ENCODE measurements around the gene ARFGEF3. TPM values are rescaled to one million over a fixed set of nuclear protein-coding genes. Genes with fewer than 3 reads are reported as not detected.

ARFGEF3 gene
- total RNA-seq, 1 donor from 2014 or later: 1.9 TPM

GRCh38 chr6:138215093-138215782 lies 53.5 kb downstream of the ARFGEF3 start:
- H3K36me3 ChIP-seq (ENCODE audit: insufficient read depth, low read length): no peaks in the 10 kb centered on the region
- no peak overlapping the region for H3K9ac ChIP-seq (ENCODE audit: low read length)
- H3K4me2 ChIP-seq (ENCODE audit: low read length): no peak overlapping the region
- no peaks in the 10 kb centered on the region for H3K27me3 ChIP-seq (ENCODE audit: insufficient read depth, low read length)
- H3K9me3 ChIP-seq (ENCODE audit: insufficient read depth, low read depth, low read length): no peaks in the 10 kb centered on the region
- Mint-ChIP-seq H3K27ac (ENCODE audit: unreplicated experiment) (no peak overlapping the region), H3K9me3 (ENCODE audit: unreplicated experiment) (no peaks in the 10 kb centered on the region), H3K27me3 (ENCODE audit: low read depth, unreplicated experiment) (no peaks in the 10 kb centered on the region), H3K4me3 (ENCODE audit: unreplicated experiment) (no peak overlapping the region), H3K4me1 (ENCODE audit: low read depth, unreplicated experiment) (no peaks in the 10 kb centered on the region), H3K36me3 (ENCODE audit: low read depth, unreplicated experiment) (no peaks in the 10 kb centered on the region)
- TF ChIP-seq CTCF (IDR thresholded peaks at IDR 0.05; ENCODE audit: insufficient read depth, low read depth, low read length) (no peak), EZH2 (IDR thresholded peaks at IDR 0.05; ENCODE audit: insufficient read depth, low read length) (no peak)
- no peak overlapping the region for H3K4me3 ChIP-seq (ENCODE audit: insufficient read depth, low read depth, low read length)
- H4K20me1 ChIP-seq (ENCODE audit: insufficient read depth, low read length): no peaks in the 10 kb centered on the region
- no peak overlapping the region for H2AFZ ChIP-seq (ENCODE audit: low read depth, low read length)
- H3K27ac ChIP-seq (ENCODE audit: low read depth, low read length): no peak overlapping the region
- no peak for DNase-seq (ENCODE audit: low read depth)
- no peak for FAIRE-seq
- H3K79me2 ChIP-seq (ENCODE audit: insufficient read depth, low read length): no peaks in the 10 kb centered on the region
- H3K4me1 ChIP-seq (ENCODE audit: insufficient read depth, low read length): no peaks in the 10 kb centered on the region

- Histone ChIP-seq H3K27ac (ENCODE audit: low read depth, low read length) (no peak within 1 kb of the TSS), H3K9ac (ENCODE audit: low read length) (no peak within 1 kb of the TSS), H3K4me2 (ENCODE audit: low read length) (no peak within 1 kb of the TSS), H3K36me3 (ENCODE audit: insufficient read depth, low read length) (no peaks in the 10 kb centered on the region), H3K4me1 (ENCODE audit: insufficient read depth, low read length) (no peaks in the 10 kb centered on the region), H3K79me2 (ENCODE audit: insufficient read depth, low read length) (no peaks in the 10 kb centered on the region), H2AFZ (ENCODE audit: low read depth, low read length) (no peak within 1 kb of the TSS), H3K9me3 (ENCODE audit: insufficient read depth, low read depth, low read length) (no peaks in the 10 kb centered on the region), H3K27me3 (ENCODE audit: insufficient read depth, low read length) (no peaks in the 10 kb centered on the region), H4K20me1 (ENCODE audit: insufficient read depth, low read length) (no peaks in the 10 kb centered on the region), H3K4me3 (ENCODE audit: insufficient read depth, low read depth, low read length) (no peak within 1 kb of the TSS)
- no peaks in the 10 kb centered on the region for H3K27me3 Mint-ChIP-seq (ENCODE audit: low read depth, unreplicated experiment)
- H3K27ac Mint-ChIP-seq (ENCODE audit: unreplicated experiment): no peak within 1 kb of the TSS
- no peak for TF ChIP-seq CTCF (IDR thresholded peaks at IDR 0.05; ENCODE audit: insufficient read depth, low read depth, low read length)
- TF ChIP-seq EZH2 (IDR thresholded peaks at IDR 0.05; ENCODE audit: insufficient read depth, low read length): no peak
- H3K4me1 Mint-ChIP-seq (ENCODE audit: low read depth, unreplicated experiment): no peaks in the 10 kb centered on the region
- no peak within 1 kb of the TSS for H3K4me3 Mint-ChIP-seq (ENCODE audit: unreplicated experiment)
- DNase-seq (ENCODE audit: low read depth) (no peak), FAIRE-seq (no peak)
- no peaks in the 10 kb centered on the region for H3K36me3 Mint-ChIP-seq (ENCODE audit: low read depth, unreplicated experiment)
- H3K9me3 Mint-ChIP-seq (ENCODE audit: unreplicated experiment): no peaks in the 10 kb centered on the region
These were observed 56.7 kb downstream of the ARFGEF3 start, which contains the start of gene PBOV1 for GRCh38 chr6:138218449-138218848. TSS of gene PBOV1 (minus strand) at chr6:138218491. CDS start at chr6:138218395, 96 bp downstream.

- H3K9me3 ChIP-seq (ENCODE audit: insufficient read depth, low read depth, low read length): no peaks in the 10 kb centered on the region
- no peaks in the 10 kb centered on the region for H4K20me1 ChIP-seq (ENCODE audit: insufficient read depth, low read length)
- TF ChIP-seq EZH2 (IDR thresholded peaks at IDR 0.05; ENCODE audit: insufficient read depth, low read length) (no peak), CTCF (IDR thresholded peaks at IDR 0.05; ENCODE audit: insufficient read depth, low read depth, low read length) (no peak)
- H3K4me2 ChIP-seq (ENCODE audit: low read length): no peak overlapping the region
- H3K4me3 ChIP-seq (ENCODE audit: insufficient read depth, low read depth, low read length): no peak overlapping the region
- H3K27me3 ChIP-seq (ENCODE audit: insufficient read depth, low read length): no peaks in the 10 kb centered on the region
- H3K4me3 Mint-ChIP-seq (ENCODE audit: unreplicated experiment): no peak overlapping the region
- no peak overlapping the region for H2AFZ ChIP-seq (ENCODE audit: low read depth, low read length)
- no peaks in the 10 kb centered on the region for H3K4me1 ChIP-seq (ENCODE audit: insufficient read depth, low read length)
- FAIRE-seq: no peak
- no peak for DNase-seq (ENCODE audit: low read depth)
- no peaks in the 10 kb centered on the region for H3K79me2 ChIP-seq (ENCODE audit: insufficient read depth, low read length)
- H3K9me3 Mint-ChIP-seq (ENCODE audit: unreplicated experiment): no peaks in the 10 kb centered on the region
- no peaks in the 10 kb centered on the region for H3K36me3 ChIP-seq (ENCODE audit: insufficient read depth, low read length)
- H3K9ac ChIP-seq (ENCODE audit: low read length): no peak overlapping the region
- H3K4me1 Mint-ChIP-seq (ENCODE audit: low read depth, unreplicated experiment): no peaks in the 10 kb centered on the region
- no peaks in the 10 kb centered on the region for H3K27me3 Mint-ChIP-seq (ENCODE audit: low read depth, unreplicated experiment)
- no peak overlapping the region for H3K27ac Mint-ChIP-seq (ENCODE audit: unreplicated experiment)
- no peaks in the 10 kb centered on the region for H3K36me3 Mint-ChIP-seq (ENCODE audit: low read depth, unreplicated experiment)
- H3K27ac ChIP-seq (ENCODE audit: low read depth, low read length): no peak overlapping the region
These were observed 57.7 kb downstream of the ARFGEF3 start for GRCh38 chr6:138219398-138219797.

Measured in astrocyte (in vitro differentiated cells and primary cell).